Measurements from ENCODE around the gene TPPP.
"Not testable (repeated sequence)": the region's sequence is repeated elsewhere in the genome, so short reads cannot be mapped to it uniquely, and the experiment has no call there.

GRCh38 chr5:696753-697702, 3.9 kb upstream of the TPPP start:
- not testable (repeated sequence) for TF ChIP-seq CTCF (IDR thresholded peaks at IDR 0.05; ENCODE audit: low read depth, low read length, poor library complexity, severe bottlenecking); EZH2phosphoT487 (IDR thresholded peaks at IDR 0.05; ENCODE audit: borderline replicate concordance, low read length)

Data from DOHH2 (cell line).